WTC11 (cell line): ENCODE data around the gene MMP21. TPM values are rescaled to one million over a fixed set of nuclear protein-coding genes. Genes with fewer than 3 reads are reported as not detected.

Source experiments
- ATAC-seq: fragments of 200-7000 bp; cut with Tn5 transposase; 2 replicates; pipeline ENCODE4 v1.10.0; 2021; ENCODE audit warnings: mild to moderate bottlenecking, moderate library complexity
- CTCF ChIA-PET: fragments of 300-600 bp; sonication (Branson Sonifier 250); formaldehyde crosslinking; loops from one replicate; lab custom pipeline; 2021; ENCODE audit warnings: antibody characterized with exemption; lab: Charles Lee
- POLR2A ChIA-PET: fragments of 350-600 bp; sonication (Branson Sonifier 250); formaldehyde crosslinking; loops from one replicate; lab custom pipeline; 2021; ENCODE audit warnings: antibody characterized with exemption; lab: Charles Lee
- DNase-seq: peaks from one replicate; pipeline ENCODE4 v3.0.0; 2021; ENCODE audit warnings: low spot score
- H3K27ac Mint-ChIP-seq: 2 replicates; pipeline ENCODE4 v1.8.0; 2021; ENCODE audit warnings: mixed read lengths
- H3K27me3 Mint-ChIP-seq: 2 replicates; pipeline ENCODE4 v1.8.0; 2021; ENCODE audit warnings: low read depth, mild to moderate bottlenecking, moderate library complexity, mixed read lengths
- H3K36me3 Mint-ChIP-seq: 2 replicates; pipeline ENCODE4 v1.8.0; 2021; ENCODE audit warnings: mixed read lengths
- H3K4me1 Mint-ChIP-seq: 2 replicates; pipeline ENCODE4 v1.8.0; 2022; ENCODE audit warnings: mixed read lengths
- H3K4me3 Mint-ChIP-seq: 2 replicates; pipeline ENCODE4 v1.8.0; 2021; ENCODE audit warnings: mild to moderate bottlenecking, moderate library complexity, mixed read lengths
- H3K9me3 Mint-ChIP-seq: 2 replicates; pipeline ENCODE4 v1.8.0; 2021; ENCODE audit warnings: mixed read lengths
- ATF6 ChIP-seq: sonication (generic); formaldehyde crosslinking; IDR thresholded peaks from 2 replicates; pipeline ENCODE4 v1.8.1; 2023; ENCODE audit warnings: mild to moderate bottlenecking, missing genetic modification reagents
- CREM ChIP-seq: sonication (generic); formaldehyde crosslinking; IDR thresholded peaks from 2 replicates; pipeline ENCODE4 v1.8.1; 2022; ENCODE audit warnings: mild to moderate bottlenecking, missing genetic modification reagents, moderate library complexity
- FOXK1 ChIP-seq: sonication (generic); formaldehyde crosslinking; IDR thresholded peaks from 2 replicates; pipeline ENCODE4 v1.8.0; 2022; ENCODE audit warnings: mild to moderate bottlenecking, moderate library complexity, missing genetic modification reagents
- GRHL2 ChIP-seq: fragments of 250-450 bp; sonication (Bioruptor Pico); IDR thresholded peaks from 2 replicates; pipeline ENCODE4 v1.8.0; 2022; ENCODE audit warnings: mild to moderate bottlenecking, moderate library complexity; ENCODE audit not compliant: insufficient replicate concordance, severe bottlenecking
- GTF2I ChIP-seq: fragments of 250-450 bp; sonication (Bioruptor Pico); conservative IDR thresholded peaks from 2 replicates; pipeline ENCODE4 v1.4.0; 2021; ENCODE audit warnings: mild to moderate bottlenecking
- HMGA2 ChIP-seq: fragments of 250-450 bp; sonication (Bioruptor Pico); IDR thresholded peaks from 2 replicates; pipeline ENCODE4 v1.4.0; 2021; ENCODE audit warnings: mild to moderate bottlenecking, moderate library complexity
- IRF2 ChIP-seq: sonication (generic); formaldehyde crosslinking; IDR thresholded peaks from 2 replicates; pipeline ENCODE4 v1.8.0; 2022; ENCODE audit warnings: low read depth, missing genetic modification reagents, borderline replicate concordance
- JUN ChIP-seq: sonication (generic); formaldehyde crosslinking; IDR thresholded peaks from 2 replicates; pipeline ENCODE4 v1.8.0; 2023; ENCODE audit warnings: mild to moderate bottlenecking, missing genetic modification reagents
- NR1H2 ChIP-seq: sonication (generic); formaldehyde crosslinking; IDR thresholded peaks from 2 replicates; pipeline ENCODE4 v1.9.0; 2021; ENCODE audit warnings: mild to moderate bottlenecking, moderate library complexity, missing genetic modification reagents
- RELA ChIP-seq: sonication (generic); formaldehyde crosslinking; IDR thresholded peaks from 2 replicates; pipeline ENCODE4 v1.8.1; 2022; ENCODE audit warnings: missing genetic modification reagents, mild to moderate bottlenecking, borderline replicate concordance
- SOX15 ChIP-seq: fragments of 250-450 bp; sonication (Bioruptor Pico); IDR thresholded peaks from 2 replicates; pipeline ENCODE4 v1.9.0; 2021; ENCODE audit warnings: mild to moderate bottlenecking
- TP53 ChIP-seq: sonication (generic); formaldehyde crosslinking; IDR thresholded peaks from 2 replicates; pipeline ENCODE4 v1.8.1; 2023; ENCODE audit warnings: mild to moderate bottlenecking, missing genetic modification reagents
- ZNF416 ChIP-seq: fragments of 250-450 bp; sonication (Bioruptor Pico); IDR thresholded peaks from 2 replicates; pipeline ENCODE4 v1.9.0; 2021; ENCODE audit warnings: mild to moderate bottlenecking, inconsistent platforms
- total RNA-seq: library from RNA; stranded (reverse); gene quantifications from 3 replicates; pipeline ENCODE4 v1.2.3, GENCODE V29; 2021
- TF ChIP-seq, protein P1 (sequence below): fragments of 250-450 bp; sonication (Bioruptor Pico); IDR thresholded peaks from 2 replicates; pipeline ENCODE4 v1.9.0; 2021; ENCODE audit warnings: mild to moderate bottlenecking, borderline replicate concordance
- TF ChIP-seq, protein P2 (sequence below): fragments of 200-600 bp; IDR thresholded peaks from 2 replicates; pipeline ENCODE4 v1.8.0; 2022; ENCODE audit warnings: antibody characterized with exemption
- TF ChIP-seq, protein P3 (sequence below): sonication (generic); formaldehyde crosslinking; IDR thresholded peaks from 2 replicates; pipeline ENCODE4 v1.8.0; 2022; ENCODE audit warnings: mild to moderate bottlenecking, missing genetic modification reagents
- TF ChIP-seq, protein P4 (sequence below): fragments of 250-450 bp; sonication (Bioruptor Pico); IDR thresholded peaks from 2 replicates; pipeline ENCODE4 v2.1.2; 2022; ENCODE audit warnings: mild to moderate bottlenecking, moderate library complexity
- TF ChIP-seq, protein P5 (sequence below): sonication (generic); formaldehyde crosslinking; IDR thresholded peaks from 2 replicates; pipeline ENCODE4 v1.8.1; 2022; ENCODE audit warnings: low read depth, mild to moderate bottlenecking, moderate library complexity, missing genetic modification reagents, borderline replicate concordance
- TF ChIP-seq, protein P6 (sequence below): fragments of 250-450 bp; sonication (Bioruptor Pico); conservative IDR thresholded peaks from 2 replicates; pipeline ENCODE4 v1.9.0; 2021; ENCODE audit warnings: mild to moderate bottlenecking

MMP21 gene
- total RNA-seq, 1 experiment from 2014 or later, result not detected

GRCh38 chr10:125721035-125721434 is 54.6 kb downstream of the MMP21 start (continued):
- TF ChIP-seq, protein P1, sequence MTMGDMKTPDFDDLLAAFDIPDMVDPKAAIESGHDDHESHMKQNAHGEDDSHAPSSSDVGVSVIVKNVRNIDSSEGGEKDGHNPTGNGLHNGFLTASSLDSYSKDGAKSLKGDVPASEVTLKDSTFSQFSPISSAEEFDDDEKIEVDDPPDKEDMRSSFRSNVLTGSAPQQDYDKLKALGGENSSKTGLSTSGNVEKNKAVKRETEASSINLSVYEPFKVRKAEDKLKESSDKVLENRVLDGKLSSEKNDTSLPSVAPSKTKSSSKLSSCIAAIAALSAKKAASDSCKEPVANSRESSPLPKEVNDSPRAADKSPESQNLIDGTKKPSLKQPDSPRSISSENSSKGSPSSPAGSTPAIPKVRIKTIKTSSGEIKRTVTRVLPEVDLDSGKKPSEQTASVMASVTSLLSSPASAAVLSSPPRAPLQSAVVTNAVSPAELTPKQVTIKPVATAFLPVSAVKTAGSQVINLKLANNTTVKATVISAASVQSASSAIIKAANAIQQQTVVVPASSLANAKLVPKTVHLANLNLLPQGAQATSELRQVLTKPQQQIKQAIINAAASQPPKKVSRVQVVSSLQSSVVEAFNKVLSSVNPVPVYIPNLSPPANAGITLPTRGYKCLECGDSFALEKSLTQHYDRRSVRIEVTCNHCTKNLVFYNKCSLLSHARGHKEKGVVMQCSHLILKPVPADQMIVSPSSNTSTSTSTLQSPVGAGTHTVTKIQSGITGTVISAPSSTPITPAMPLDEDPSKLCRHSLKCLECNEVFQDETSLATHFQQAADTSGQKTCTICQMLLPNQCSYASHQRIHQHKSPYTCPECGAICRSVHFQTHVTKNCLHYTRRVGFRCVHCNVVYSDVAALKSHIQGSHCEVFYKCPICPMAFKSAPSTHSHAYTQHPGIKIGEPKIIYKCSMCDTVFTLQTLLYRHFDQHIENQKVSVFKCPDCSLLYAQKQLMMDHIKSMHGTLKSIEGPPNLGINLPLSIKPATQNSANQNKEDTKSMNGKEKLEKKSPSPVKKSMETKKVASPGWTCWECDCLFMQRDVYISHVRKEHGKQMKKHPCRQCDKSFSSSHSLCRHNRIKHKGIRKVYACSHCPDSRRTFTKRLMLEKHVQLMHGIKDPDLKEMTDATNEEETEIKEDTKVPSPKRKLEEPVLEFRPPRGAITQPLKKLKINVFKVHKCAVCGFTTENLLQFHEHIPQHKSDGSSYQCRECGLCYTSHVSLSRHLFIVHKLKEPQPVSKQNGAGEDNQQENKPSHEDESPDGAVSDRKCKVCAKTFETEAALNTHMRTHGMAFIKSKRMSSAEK (CRISPR knock-in tag), result no peak
- no peak for TF ChIP-seq RELA
- TF ChIP-seq JUN (CRISPR knock-in tag), result no peak
- TF ChIP-seq GTF2I (CRISPR knock-in tag), result no peak
- TF ChIP-seq IRF2 (CRISPR knock-in tag), result no peak
- no peak for TF ChIP-seq HMGA2 (CRISPR knock-in tag)
- no peak for TF ChIP-seq ATF6
- TF ChIP-seq TP53 (CRISPR knock-in tag), result no peak
- no peak for TF ChIP-seq ZNF416 (CRISPR knock-in tag)
- TF ChIP-seq FOXK1, result no peak
- TF ChIP-seq, protein P2, sequence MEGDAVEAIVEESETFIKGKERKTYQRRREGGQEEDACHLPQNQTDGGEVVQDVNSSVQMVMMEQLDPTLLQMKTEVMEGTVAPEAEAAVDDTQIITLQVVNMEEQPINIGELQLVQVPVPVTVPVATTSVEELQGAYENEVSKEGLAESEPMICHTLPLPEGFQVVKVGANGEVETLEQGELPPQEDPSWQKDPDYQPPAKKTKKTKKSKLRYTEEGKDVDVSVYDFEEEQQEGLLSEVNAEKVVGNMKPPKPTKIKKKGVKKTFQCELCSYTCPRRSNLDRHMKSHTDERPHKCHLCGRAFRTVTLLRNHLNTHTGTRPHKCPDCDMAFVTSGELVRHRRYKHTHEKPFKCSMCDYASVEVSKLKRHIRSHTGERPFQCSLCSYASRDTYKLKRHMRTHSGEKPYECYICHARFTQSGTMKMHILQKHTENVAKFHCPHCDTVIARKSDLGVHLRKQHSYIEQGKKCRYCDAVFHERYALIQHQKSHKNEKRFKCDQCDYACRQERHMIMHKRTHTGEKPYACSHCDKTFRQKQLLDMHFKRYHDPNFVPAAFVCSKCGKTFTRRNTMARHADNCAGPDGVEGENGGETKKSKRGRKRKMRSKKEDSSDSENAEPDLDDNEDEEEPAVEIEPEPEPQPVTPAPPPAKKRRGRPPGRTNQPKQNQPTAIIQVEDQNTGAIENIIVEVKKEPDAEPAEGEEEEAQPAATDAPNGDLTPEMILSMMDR, result no peak
- TF ChIP-seq, protein P3, sequence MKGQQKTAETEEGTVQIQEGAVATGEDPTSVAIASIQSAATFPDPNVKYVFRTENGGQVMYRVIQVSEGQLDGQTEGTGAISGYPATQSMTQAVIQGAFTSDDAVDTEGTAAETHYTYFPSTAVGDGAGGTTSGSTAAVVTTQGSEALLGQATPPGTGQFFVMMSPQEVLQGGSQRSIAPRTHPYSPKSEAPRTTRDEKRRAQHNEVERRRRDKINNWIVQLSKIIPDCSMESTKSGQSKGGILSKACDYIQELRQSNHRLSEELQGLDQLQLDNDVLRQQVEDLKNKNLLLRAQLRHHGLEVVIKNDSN (CRISPR knock-in tag), result no peak
- no peak for TF ChIP-seq GRHL2 (CRISPR knock-in tag)

DNA sequence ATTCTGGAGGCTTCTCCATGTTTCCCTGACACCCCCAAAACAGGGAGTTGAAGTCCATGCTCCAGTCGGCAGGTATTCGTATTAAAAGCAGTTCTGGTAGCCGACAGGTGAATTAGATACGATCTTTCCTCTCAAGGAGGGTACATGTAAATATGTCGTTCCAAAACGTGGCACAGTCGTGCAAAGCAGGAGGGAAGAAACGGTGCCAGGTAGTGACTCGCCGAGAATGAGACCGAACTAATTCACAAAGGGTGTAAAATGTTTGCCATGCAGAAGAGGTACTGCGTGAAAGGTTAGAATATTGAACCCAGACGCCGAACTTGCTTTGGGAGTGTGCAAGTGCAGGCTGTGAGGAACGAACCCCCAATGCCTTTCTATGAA is 55.6 kb downstream of the MMP21 start:
- Mint-ChIP-seq H3K27ac (peak overlapping the region; percentile 84), H3K36me3 (peaks cover 39% of the 10 kb centered on the region), H3K4me3 (peak overlapping the region; percentile 95), H3K27me3 (peaks cover 10% of the 10 kb centered on the region), H3K4me1 (peaks cover 11% of the 10 kb centered on the region), H3K9me3 (peaks cover 6% of the 10 kb centered on the region)
- DNase-seq, result no peak
- ChIA-PET POLR2A (interaction anchor here (0.7 kb wide), 1 partner anchor 87 kb away, joined by 3 read pairs; no protein-coding TSS in a partner anchor), CTCF (interaction anchor here (1.0 kb wide), 2 partner anchors 13 to 271 kb away, joined by 3 to 4 read pairs; no protein-coding TSS in a partner anchor)
- no peak for ATAC-seq
- TF ChIP-seq, protein P4, sequence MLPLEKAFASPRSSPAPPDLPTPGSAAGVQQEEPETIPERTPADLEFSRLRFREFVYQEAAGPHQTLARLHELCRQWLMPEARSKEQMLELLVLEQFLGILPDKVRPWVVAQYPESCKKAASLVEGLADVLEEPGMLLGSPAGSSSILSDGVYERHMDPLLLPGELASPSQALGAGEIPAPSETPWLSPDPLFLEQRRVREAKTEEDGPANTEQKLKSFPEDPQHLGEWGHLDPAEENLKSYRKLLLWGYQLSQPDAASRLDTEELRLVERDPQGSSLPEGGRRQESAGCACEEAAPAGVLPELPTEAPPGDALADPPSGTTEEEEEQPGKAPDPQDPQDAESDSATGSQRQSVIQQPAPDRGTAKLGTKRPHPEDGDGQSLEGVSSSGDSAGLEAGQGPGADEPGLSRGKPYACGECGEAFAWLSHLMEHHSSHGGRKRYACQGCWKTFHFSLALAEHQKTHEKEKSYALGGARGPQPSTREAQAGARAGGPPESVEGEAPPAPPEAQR (CRISPR knock-in tag), result no peak
- TF ChIP-seq TP53 (CRISPR knock-in tag) (no peak), CREM (0 out of 2 replicates have a peak, but pooled peaks have one; percentile 8), NR1H2 (CRISPR knock-in tag) (no peak), SOX15 (CRISPR knock-in tag) (no peak), JUN (CRISPR knock-in tag) (0 out of 2 replicates have a peak, but pooled peaks have one; percentile 1)
- TF ChIP-seq, protein P5, sequence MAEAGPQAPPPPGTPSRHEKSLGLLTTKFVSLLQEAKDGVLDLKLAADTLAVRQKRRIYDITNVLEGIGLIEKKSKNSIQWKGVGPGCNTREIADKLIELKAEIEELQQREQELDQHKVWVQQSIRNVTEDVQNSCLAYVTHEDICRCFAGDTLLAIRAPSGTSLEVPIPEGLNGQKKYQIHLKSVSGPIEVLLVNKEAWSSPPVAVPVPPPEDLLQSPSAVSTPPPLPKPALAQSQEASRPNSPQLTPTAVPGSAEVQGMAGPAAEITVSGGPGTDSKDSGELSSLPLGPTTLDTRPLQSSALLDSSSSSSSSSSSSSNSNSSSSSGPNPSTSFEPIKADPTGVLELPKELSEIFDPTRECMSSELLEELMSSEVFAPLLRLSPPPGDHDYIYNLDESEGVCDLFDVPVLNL (CRISPR knock-in tag), result no peak
- TF ChIP-seq, protein P6, sequence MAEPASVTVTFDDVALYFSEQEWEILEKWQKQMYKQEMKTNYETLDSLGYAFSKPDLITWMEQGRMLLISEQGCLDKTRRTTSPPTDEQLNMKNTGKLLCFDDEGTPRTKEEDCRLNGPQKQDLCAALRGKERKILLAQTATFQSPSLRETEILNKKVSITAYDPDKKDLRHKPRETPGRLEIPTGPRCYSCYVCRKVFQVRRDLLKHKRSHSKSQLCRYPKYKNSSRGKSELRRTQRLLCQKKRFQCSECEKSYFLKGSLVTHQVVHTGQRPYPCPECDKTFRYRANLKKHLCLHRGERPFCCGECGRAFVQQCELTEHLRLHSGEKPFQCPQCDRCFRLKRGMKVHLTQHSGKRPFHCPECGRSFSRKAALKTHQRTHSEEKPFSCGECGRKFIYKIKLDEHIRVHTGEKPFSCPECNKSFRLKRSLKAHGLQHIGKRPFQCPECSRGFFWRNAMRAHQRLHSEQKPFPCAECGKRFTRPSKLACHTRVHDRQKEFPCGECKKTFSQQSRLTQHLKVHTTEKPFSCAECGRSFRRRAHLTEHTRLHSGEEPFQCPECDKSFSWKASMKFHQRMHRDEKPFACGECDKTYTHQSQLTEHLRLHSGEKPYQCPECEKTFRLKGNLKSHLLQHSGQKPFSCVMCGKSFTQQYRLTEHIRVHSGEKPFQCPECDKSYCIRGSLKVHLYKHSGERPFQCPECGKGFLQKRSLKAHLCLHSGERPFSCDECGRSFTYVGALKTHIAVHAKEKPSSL (CRISPR knock-in tag), result no peak
